ENCODE measurements around the gene ADAP1.

ADAP1 gene

DNA sequence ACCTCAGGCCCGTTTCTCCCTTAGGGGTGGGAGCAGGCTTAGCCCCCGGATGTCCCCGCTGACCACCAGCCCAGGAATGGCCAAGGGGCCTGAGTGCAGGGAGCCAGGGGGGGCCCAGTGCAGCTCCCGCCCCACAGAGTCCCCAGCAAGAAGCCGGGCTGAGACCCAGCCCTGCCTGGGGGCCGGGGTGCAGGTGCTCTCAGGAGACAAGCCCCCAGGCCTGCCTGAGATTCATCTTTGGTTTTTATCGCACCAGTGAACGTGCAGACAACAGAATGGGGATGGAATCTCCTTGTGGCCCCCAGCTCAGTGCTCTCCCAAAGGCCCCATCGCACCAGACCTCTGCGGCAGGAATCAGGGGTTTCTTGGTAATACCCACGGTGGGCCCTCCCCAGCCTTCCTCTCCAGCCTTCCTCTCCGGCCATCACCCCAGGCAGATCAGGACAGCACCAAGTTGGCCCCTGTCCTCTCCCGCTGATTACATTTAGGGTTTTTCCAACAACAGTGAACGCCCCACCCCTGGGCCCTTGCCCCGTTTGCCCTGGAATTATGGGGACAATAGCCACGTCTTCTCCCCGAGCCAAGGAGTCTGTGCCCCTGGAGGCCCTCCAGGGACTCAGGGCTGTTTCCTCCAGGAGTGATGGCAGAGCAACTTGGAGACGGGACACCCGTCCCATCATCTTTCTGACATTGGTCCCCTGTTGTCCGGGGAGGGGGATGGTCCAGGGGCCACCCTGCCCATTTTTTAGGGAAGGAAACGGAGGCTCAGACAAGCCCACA lies 22.4 kb downstream of the ADAP1 start:
- H3K36me3 ChIP-seq (replicated peaks), result no peaks in the 10 kb centered on the region
- TF ChIP-seq, protein P1, sequence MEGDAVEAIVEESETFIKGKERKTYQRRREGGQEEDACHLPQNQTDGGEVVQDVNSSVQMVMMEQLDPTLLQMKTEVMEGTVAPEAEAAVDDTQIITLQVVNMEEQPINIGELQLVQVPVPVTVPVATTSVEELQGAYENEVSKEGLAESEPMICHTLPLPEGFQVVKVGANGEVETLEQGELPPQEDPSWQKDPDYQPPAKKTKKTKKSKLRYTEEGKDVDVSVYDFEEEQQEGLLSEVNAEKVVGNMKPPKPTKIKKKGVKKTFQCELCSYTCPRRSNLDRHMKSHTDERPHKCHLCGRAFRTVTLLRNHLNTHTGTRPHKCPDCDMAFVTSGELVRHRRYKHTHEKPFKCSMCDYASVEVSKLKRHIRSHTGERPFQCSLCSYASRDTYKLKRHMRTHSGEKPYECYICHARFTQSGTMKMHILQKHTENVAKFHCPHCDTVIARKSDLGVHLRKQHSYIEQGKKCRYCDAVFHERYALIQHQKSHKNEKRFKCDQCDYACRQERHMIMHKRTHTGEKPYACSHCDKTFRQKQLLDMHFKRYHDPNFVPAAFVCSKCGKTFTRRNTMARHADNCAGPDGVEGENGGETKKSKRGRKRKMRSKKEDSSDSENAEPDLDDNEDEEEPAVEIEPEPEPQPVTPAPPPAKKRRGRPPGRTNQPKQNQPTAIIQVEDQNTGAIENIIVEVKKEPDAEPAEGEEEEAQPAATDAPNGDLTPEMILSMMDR (IDR thresholded peaks at IDR 0.05; ENCODE audit: low read depth, low read length, missing control alignments), result no peak
- H3K27me3 ChIP-seq (replicated peaks), result no peaks in the 10 kb centered on the region
- H3K4me3 ChIP-seq (ENCODE audit: low read depth, low read length), result no peak overlapping the region
- no peak overlapping the region for H3K27ac ChIP-seq
- no peak for DNase-seq
- in situ Hi-C loops (cut with HindIII; ENCODE audit: low pct_ligation_motif_present, low sequenced_read_pairs), result no loop called here

DNA sequence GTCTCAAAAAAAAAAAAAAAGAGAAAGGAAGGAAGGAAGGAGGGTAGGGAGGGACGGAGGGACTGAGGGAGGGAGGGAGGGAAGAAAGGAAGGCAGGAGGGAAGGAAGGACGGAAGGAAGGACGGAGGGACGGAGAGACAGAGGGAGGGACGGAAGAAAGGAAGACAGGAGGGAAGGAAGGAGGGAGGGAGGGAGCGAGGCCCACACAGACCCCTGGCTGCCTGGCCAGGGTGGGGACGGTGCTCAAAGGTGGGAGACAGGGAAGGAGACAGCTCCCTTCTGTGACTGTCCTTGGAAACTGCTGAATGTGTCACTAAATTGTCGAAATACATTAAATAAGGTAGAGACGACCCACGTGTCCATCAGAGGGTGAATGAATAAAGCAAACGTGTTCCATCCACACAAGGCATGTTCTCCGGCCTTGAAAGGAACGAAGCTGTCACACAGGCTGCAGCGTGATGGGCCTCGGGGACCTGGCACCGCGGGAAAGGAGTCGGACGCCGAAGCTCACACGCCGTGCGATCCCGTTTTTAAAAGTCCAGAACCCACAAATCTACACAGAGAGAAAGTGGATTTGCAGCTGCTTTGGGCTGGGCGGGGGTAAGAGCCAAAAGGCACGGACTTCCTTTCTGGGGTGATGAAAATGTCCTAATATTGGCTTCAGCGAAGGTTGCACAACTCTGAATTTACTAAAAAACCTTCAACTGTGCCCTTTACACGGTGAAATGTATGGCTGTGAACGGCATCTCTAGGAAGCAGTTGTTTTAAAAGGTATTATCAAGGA lies 23.3 kb downstream of the ADAP1 start:
- Histone ChIP-seq H3K36me3 (replicated peaks) (no peaks in the 10 kb centered on the region), H3K4me3 (ENCODE audit: low read depth, low read length) (no peak overlapping the region), H3K27me3 (replicated peaks) (no peaks in the 10 kb centered on the region), H3K27ac (no peak overlapping the region)
- in situ Hi-C loops (cut with HindIII; ENCODE audit: low pct_ligation_motif_present, low sequenced_read_pairs), result no loop called here
- TF ChIP-seq, protein P1 (IDR thresholded peaks at IDR 0.05; ENCODE audit: low read depth, low read length, missing control alignments), result no peak
- no peak for DNase-seq

DNA sequence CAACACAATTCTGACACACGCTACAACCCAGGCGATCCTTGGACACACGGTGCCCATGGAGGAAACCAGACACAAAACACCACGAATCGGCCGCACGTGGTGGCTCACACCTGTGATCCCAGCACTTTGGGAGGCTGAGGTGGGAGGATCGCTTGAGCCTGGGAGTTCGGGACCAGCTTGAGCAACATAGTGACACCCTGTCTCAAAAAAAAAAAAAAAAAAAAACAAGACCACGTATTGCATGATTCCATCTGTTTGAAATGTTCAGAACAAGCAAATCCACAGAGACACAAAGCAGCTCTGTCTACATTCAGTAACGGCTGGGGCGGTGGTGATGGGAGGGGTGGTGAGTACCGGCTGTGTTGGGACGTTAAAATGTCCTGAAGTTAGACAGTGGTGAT lies 25.2 kb downstream of the ADAP1 start:
- Histone ChIP-seq H3K27me3 (replicated peaks) (no peaks in the 10 kb centered on the region), H3K4me3 (ENCODE audit: low read depth, low read length) (no peak overlapping the region), H3K27ac (no peak overlapping the region), H3K36me3 (replicated peaks) (no peaks in the 10 kb centered on the region)
- no peak for DNase-seq
- TF ChIP-seq, protein P1 (IDR thresholded peaks at IDR 0.05; ENCODE audit: low read depth, low read length, missing control alignments), result no peak
- in situ Hi-C loops (cut with HindIII; ENCODE audit: low pct_ligation_motif_present, low sequenced_read_pairs), result no loop called here

DNA sequence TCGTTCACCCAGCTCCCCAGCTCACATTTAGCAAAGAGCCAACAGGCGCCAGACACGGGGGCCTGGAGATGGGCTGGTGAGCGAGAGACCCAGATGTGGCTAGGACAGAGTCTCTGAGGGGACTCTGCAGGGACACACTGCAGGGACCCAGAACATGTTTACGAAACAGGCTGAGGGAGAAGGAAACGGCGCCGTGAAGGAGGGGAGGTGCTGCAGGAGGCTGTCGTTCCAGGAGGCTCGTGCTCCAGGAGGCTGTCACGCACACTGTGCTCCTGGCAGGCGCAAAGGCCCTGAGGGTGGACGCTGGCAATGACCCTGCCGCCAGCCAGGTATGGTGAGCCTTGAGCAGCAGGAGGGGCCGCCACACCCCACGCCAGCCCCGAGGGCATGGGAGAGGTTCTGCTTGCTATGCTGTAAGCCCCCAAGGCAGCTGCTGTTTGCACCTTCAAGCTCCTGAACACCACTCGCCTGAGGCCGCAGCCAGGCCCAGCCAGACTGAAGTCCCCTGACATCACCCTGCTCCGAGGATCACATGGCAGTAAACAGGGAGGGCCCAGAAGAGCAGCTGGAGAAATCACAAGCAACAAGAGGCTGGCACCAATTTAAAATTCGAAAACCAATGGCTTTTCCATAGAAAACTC lies 27.3 kb downstream of the ADAP1 start:
- no peak overlapping the region for H3K27ac ChIP-seq
- no peak for DNase-seq
- TF ChIP-seq, protein P1 (IDR thresholded peaks at IDR 0.05; ENCODE audit: low read depth, low read length, missing control alignments), result no peak
- H3K4me3 ChIP-seq (ENCODE audit: low read depth, low read length), result no peak overlapping the region
- H3K27me3 ChIP-seq (replicated peaks), result no peaks in the 10 kb centered on the region
- H3K36me3 ChIP-seq (replicated peaks), result no peaks in the 10 kb centered on the region
- in situ Hi-C loops (cut with HindIII; ENCODE audit: low pct_ligation_motif_present, low sequenced_read_pairs), result no loop called here

DNA sequence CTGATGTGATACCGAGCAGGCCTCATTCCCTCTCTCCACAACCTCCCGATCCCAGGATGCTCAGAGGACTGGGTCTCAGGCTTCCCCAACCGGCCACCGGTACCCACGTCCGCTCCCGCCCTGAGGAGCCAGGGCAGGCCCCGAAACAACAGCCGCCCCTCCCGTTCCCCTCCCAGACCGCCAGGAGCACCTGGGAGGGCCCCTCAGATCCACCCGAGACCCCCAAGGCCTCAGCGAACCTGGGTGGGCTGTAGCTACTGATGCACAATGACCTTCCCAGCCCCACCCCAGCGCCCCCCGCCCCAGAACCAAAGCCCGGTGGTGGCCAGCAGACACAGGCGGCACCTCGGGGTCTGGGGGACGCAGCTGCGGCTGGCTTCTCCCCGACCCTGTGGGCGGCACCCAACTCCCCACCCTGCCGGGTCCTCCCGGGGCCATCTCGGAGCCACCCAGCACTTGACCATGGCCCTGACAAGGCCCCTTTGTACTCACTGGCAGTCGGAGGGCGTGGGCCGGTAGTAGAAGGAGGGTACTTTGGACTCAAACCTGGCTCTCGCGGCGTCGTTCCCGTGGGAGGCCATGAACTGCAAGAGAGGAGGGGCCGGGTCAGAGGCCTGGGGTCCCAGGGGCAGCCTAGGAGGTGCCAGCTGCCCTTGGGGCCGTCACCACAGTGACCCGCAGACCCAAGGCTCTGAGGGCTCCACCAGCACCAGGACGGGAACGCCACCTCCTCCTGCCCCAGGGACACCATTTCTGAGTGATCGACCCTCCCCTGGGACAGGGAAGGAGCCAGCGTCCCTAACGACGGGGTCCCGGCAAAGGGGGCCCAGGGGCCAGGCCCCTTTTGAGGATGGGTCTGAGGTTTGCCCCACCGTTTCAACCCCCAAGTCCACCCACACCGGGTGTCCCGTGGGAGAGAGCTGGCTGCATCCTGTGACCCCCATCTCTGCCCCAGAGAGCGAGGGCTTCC lies 28.1 kb downstream of the ADAP1 start:
- H3K27me3 ChIP-seq (replicated peaks), result no peaks in the 10 kb centered on the region
- no peaks in the 10 kb centered on the region for H3K36me3 ChIP-seq (replicated peaks)
- H3K4me3 ChIP-seq (ENCODE audit: low read depth, low read length), result no peak overlapping the region
- in situ Hi-C loops (cut with HindIII; ENCODE audit: low pct_ligation_motif_present, low sequenced_read_pairs), result no loop called here
- TF ChIP-seq, protein P1 (IDR thresholded peaks at IDR 0.05; ENCODE audit: low read depth, low read length, missing control alignments), result no peak
- DNase-seq, result no peak
- H3K27ac ChIP-seq, result no peak overlapping the region
